Left cardiac atrium (tissue), 4 donors: ENCODE results near the gene PID1. TPM values are rescaled to one million over a fixed set of nuclear protein-coding genes. Genes with fewer than 3 reads are reported as not detected.
"Not testable (repeated sequence)": the region's sequence is repeated elsewhere in the genome, so short reads cannot be mapped to it uniquely, and the experiment has no call there.

Experiments used
- ATAC-seq, 2 donors: fragments of 200-7000 bp; cut with Tn5 transposase; one replicate each; pipeline ENCODE4 v1.9.1; 2020; ENCODE audit warnings: mild to moderate bottlenecking in 2 of 2, moderate library complexity in 2 of 2
- DNase-seq: peaks from one replicate; pipeline ENCODE4 v3.0.0-alpha.2; 2020
- intact Hi-C, 2 donors: fragments of 100-400 bp; cut with DNase I; formaldehyde crosslinking; loops; one replicate each; pipeline versions ENCODE4 v1.14.1 to v1.15.1; 2022 to 2023
- total RNA-seq, 2 donors: library from RNA; stranded (reverse); fragmentation: NEBNext Ultra II Directional; extraction: Animal tissue kit (Norgen Biotek cat#: 25700); gene quantifications; one replicate each; pipeline ENCODE4 v1.2.1, GENCODE V29; 2021
- donor health status: DM: no; HTN: yes; CAD: no.
- donor health status: DM: no; HTN: yes; CAD: no; lungs with severe emphysema.
- donor health status: DM: yes; HTN: yes; CAD: no.
- donor health status: Dilated cardiomyopathy.

Gene PID1
- total RNA-seq, 2 donors from 2014 or later: 11.3 to 15.1 TPM

GRCh38 chr2:229095472-229095871, 175.6 kb downstream of the PID1 start:
- ATAC-seq (no peak), DNase-seq (no peak)
- intact Hi-C loops: no loop called here

GRCh38 chr2:229090225-229090624, 180.9 kb downstream of the PID1 start:
- intact Hi-C loops: no loop called here
- ATAC-seq (peak in 1 of 2 donors; percentile 39), DNase-seq (no peak)

GRCh38 chr2:229089776-229090175, 181.3 kb downstream of the PID1 start:
- DNase-seq (no peak), ATAC-seq (no peak)

GRCh38 chr2:229088966-229089700, 182.0 kb downstream of the PID1 start:
- DNase-seq (no peak), ATAC-seq (no peak)
- intact Hi-C loops: no loop called here

More at GRCh38 chr2:229089776-229090175, 181.3 kb downstream of the PID1 start:
- intact Hi-C loops: no loop called here

- ATAC-seq (no peak), DNase-seq (no peak)
- intact Hi-C loops: no loop called here
Measured at GRCh38 chr2:229088517-229088913, 182.6 kb downstream of the PID1 start.

- ATAC-seq: peak in 1 of 2 donors; percentile 53
Measured at GRCh38 chr2:229087843-229088516, 183.1 kb downstream of the PID1 start.

GRCh38 chr2:229087267-229087666, 183.8 kb downstream of the PID1 start:
- intact Hi-C loops: no loop called here
- no peak for DNase-seq
- ATAC-seq: peak in 1 of 2 donors; percentile 22

More at GRCh38 chr2:229087843-229088516, 183.1 kb downstream of the PID1 start:
- intact Hi-C loops: no loop called here
- DNase-seq: no peak

GRCh38 chr2:229085439-229085838, 185.6 kb downstream of the PID1 start:
- intact Hi-C loops: no loop called here
- ATAC-seq (no peak), DNase-seq (no peak)

- intact Hi-C loops: no loop called here
Measured at GRCh38 chr2:229084447-229084846, 186.6 kb downstream of the PID1 start.

GRCh38 chr2:229083606-229084340, 187.3 kb downstream of the PID1 start:
- intact Hi-C loops: no loop called here
- no peak for DNase-seq
- peak in 1 of 2 donors; percentile 30 for ATAC-seq

More at GRCh38 chr2:229084447-229084846, 186.6 kb downstream of the PID1 start:
- DNase-seq (no peak), ATAC-seq (no peak)

- ATAC-seq (no peak), DNase-seq (no peak)
- intact Hi-C loops: no loop called here
Measured at GRCh38 chr2:229081411-229081810, 189.7 kb downstream of the PID1 start.

- ATAC-seq: no peak
- intact Hi-C loops: no loop called here
- no peak for DNase-seq
Measured at GRCh38 chr2:229080172-229080571, 190.9 kb downstream of the PID1 start.

- DNase-seq, intact Hi-C loops, ATAC-seq: not testable (repeated sequence)
Measured at GRCh38 chr2:229076886-229077285, 194.2 kb downstream of the PID1 start.

GRCh38 chr2:229073935-229074334, 197.2 kb downstream of the PID1 start:
- intact Hi-C loops: no loop called here
- no peak for ATAC-seq
- DNase-seq: no peak

GRCh38 chr2:229071292-229071976, 199.7 kb downstream of the PID1 start:
- peak in 1 of 2 donors; percentile 75 for ATAC-seq
- intact Hi-C loops: no loop called here
- DNase-seq: no peak

- intact Hi-C loops: no loop called here
- no peak for ATAC-seq
Measured at GRCh38 chr2:229066121-229066715, 204.9 kb downstream of the PID1 start.

GRCh38 chr2:229064749-229065148, 206.3 kb downstream of the PID1 start:
- ATAC-seq: no peak

More at GRCh38 chr2:229066121-229066715, 204.9 kb downstream of the PID1 start:
- no peak for DNase-seq

GRCh38 chr2:229060147-229060546, 210.9 kb downstream of the PID1 start:
- no peak for DNase-seq
- ATAC-seq: no peak
- intact Hi-C loops: no loop called here

More at GRCh38 chr2:229064749-229065148, 206.3 kb downstream of the PID1 start:
- intact Hi-C loops: no loop called here
- no peak for DNase-seq
